HepG2 (cell line): ENCODE results near the gene FAM171A2. TPM values are rescaled to one million over a fixed set of nuclear protein-coding genes. Genes with fewer than 3 reads are reported as not detected.

Experiments used
- BRCA1 ChIP-seq: sonication (generic); formaldehyde crosslinking; IDR thresholded peaks from 2 replicates; pipeline ENCODE4 v1.4.0; 2020; ENCODE audit warnings: missing genetic modification reagents
- CENPBD1 ChIP-seq: sonication (generic); formaldehyde crosslinking; IDR thresholded peaks from 2 replicates; pipeline ENCODE4 v1.8.0; 2022; ENCODE audit warnings: missing genetic modification reagents, low read depth, mild to moderate bottlenecking, borderline replicate concordance
- DMAP1 ChIP-seq: IDR thresholded peaks from 2 replicates; pipeline ENCODE4 v1.6.1; 2016
- DNMT1 ChIP-seq: sonication (generic); formaldehyde crosslinking; IDR thresholded peaks from 2 replicates; pipeline ENCODE4 v1.5.1; 2020; ENCODE audit warnings: mild to moderate bottlenecking, missing genetic modification reagents
- EZH2 ChIP-seq: conservative IDR thresholded peaks from 2 replicates; pipeline ENCODE4 v1.6.1; 2012; ENCODE audit warnings: mild to moderate bottlenecking, low read depth, low read length, moderate library complexity
- FOXA3 ChIP-seq: IDR thresholded peaks from 2 replicates; pipeline ENCODE4 v1.6.1; 2016; ENCODE audit warnings: missing genetic modification reagents, missing compliant biosample characterization
- FOXJ3 ChIP-seq: sonication (generic); formaldehyde crosslinking; IDR thresholded peaks from 2 replicates; pipeline ENCODE4 v1.4.0; 2020; ENCODE audit warnings: missing genetic modification reagents, mild to moderate bottlenecking, borderline replicate concordance
- GZF1 ChIP-seq: sonication (generic); formaldehyde crosslinking; IDR thresholded peaks from 2 replicates; pipeline ENCODE4 v1.5.1; 2020; ENCODE audit warnings: mild to moderate bottlenecking, missing genetic modification reagents
- HCFC1 ChIP-seq: fragments of 150-350 bp; IDR thresholded peaks from 2 replicates; pipeline ENCODE4 v1.6.1; 2014; ENCODE audit warnings: low read depth, low read length
- HNRNPK ChIP-seq: fragments of 200-400 bp; formaldehyde crosslinking; IDR thresholded peaks from 2 replicates; pipeline ENCODE4 v1.6.1; 2018; ENCODE audit warnings: low read length, low read depth, moderate library complexity, mild to moderate bottlenecking; ENCODE audit not compliant: poor library complexity, severe bottlenecking
- MATR3 ChIP-seq: sonication (generic); formaldehyde crosslinking; IDR thresholded peaks from 2 replicates; pipeline ENCODE4 v1.4.0; 2020; ENCODE audit warnings: missing genetic modification reagents
- MXD4 ChIP-seq: IDR thresholded peaks from 2 replicates; pipeline ENCODE4 v1.6.1; 2016; ENCODE audit warnings: mild to moderate bottlenecking, missing biosample characterization, missing genetic modification reagents
- PTBP1 ChIP-seq: fragments of 200-400 bp; formaldehyde crosslinking; IDR thresholded peaks from 2 replicates; pipeline ENCODE4 v1.6.1; 2018; ENCODE audit warnings: low read length, low read depth; ENCODE audit not compliant: poor library complexity, severe bottlenecking
- SAFB2 ChIP-seq: sonication (generic); formaldehyde crosslinking; IDR thresholded peaks from 2 replicates; pipeline ENCODE4 v1.5.1; 2020; ENCODE audit warnings: missing genetic modification reagents, low read depth, mild to moderate bottlenecking, borderline replicate concordance
- TBX2 ChIP-seq: sonication (generic); formaldehyde crosslinking; IDR thresholded peaks from 2 replicates; pipeline ENCODE4 v1.5.0; 2020; ENCODE audit warnings: missing genetic modification reagents, mild to moderate bottlenecking, borderline replicate concordance
- ZBTB14 ChIP-seq: sonication (generic); formaldehyde crosslinking; IDR thresholded peaks from 2 replicates; pipeline ENCODE4 v1.4.0; 2020; ENCODE audit warnings: missing genetic modification reagents
- ZFP1 ChIP-seq: IDR thresholded peaks from 2 replicates; pipeline ENCODE4 v1.6.1; 2016
- ZFP82 ChIP-seq: sonication (generic); formaldehyde crosslinking; IDR thresholded peaks from 2 replicates; pipeline ENCODE4 v1.5.1; 2020; ENCODE audit warnings: mild to moderate bottlenecking, missing genetic modification reagents, borderline replicate concordance
- ZNF468 ChIP-seq: sonication (generic); formaldehyde crosslinking; IDR thresholded peaks from 2 replicates; pipeline ENCODE4 v1.8.0; 2022; ENCODE audit warnings: mild to moderate bottlenecking, moderate library complexity, missing genetic modification reagents
- ZNF547 ChIP-seq: sonication (generic); formaldehyde crosslinking; IDR thresholded peaks from 2 replicates; pipeline ENCODE4 v1.5.1; 2020; ENCODE audit warnings: mild to moderate bottlenecking, missing genetic modification reagents
- ZNF556 ChIP-seq: sonication (generic); formaldehyde crosslinking; IDR thresholded peaks from 2 replicates; pipeline ENCODE4 v1.4.0; 2020; ENCODE audit warnings: mild to moderate bottlenecking, missing genetic modification reagents, borderline replicate concordance
- ZNF564 ChIP-seq: sonication (generic); formaldehyde crosslinking; IDR thresholded peaks from 2 replicates; pipeline ENCODE4 v1.8.1; 2023; ENCODE audit warnings: mild to moderate bottlenecking, missing genetic modification reagents
- ZNF773 ChIP-seq: sonication (generic); formaldehyde crosslinking; IDR thresholded peaks from 2 replicates; pipeline ENCODE4 v1.4.0; 2020; ENCODE audit warnings: missing genetic modification reagents, borderline replicate concordance
- ZSCAN30 ChIP-seq: sonication (generic); formaldehyde crosslinking; IDR thresholded peaks from 2 replicates; pipeline ENCODE4 v1.5.0; 2020; ENCODE audit warnings: mild to moderate bottlenecking, missing genetic modification reagents
- polyA plus RNA-seq, 8 experiments: library from polyadenylated mRNA; depleted of rRNA in 3 of 8; stranded (reverse) in 7 of 8; unstranded in 1 of 8; fragments of >200 nt; fragmentation: Illumina TruSeq in 4 of 8; extraction: Trizol in 4 of 8; gene quantifications; 2 replicates each; pipeline versions ENCODE4 v1.2.1 to v1.2.3, GENCODE V29; 2011 to 2016; ENCODE audit warnings: low read depth in 4 of 8, missing spikeins in 1 of 8, mixed read lengths in 1 of 8; ENCODE audit not compliant: insufficient read depth in 1 of 8
- total RNA-seq, 5 experiments: library from RNA; depleted of rRNA; stranded (reverse); fragments of >200 nt; fragmentation: Illumina TruSeq; extraction: Trizol; gene quantifications; 2 replicates each; pipeline ENCODE4 v1.2.3, GENCODE V29; 2016; ENCODE audit warnings: low read depth in 1 of 5
- TF ChIP-seq, protein P1 (sequence below): sonication (generic); formaldehyde crosslinking; IDR thresholded peaks from 2 replicates; pipeline ENCODE4 v1.5.1; 2020; ENCODE audit warnings: missing genetic modification reagents, mild to moderate bottlenecking, borderline replicate concordance
- TF ChIP-seq, protein P2 (sequence below): IDR thresholded peaks from 2 replicates; pipeline ENCODE4 v1.6.1; 2016; ENCODE audit warnings: mild to moderate bottlenecking

Gene FAM171A2
- total and polyA plus RNA-seq, 2 of the 13 experiments (the other 11 are each of a cell fraction or from before 2014, with no cell fraction given): 1.8 to 3.6 TPM

DNA sequence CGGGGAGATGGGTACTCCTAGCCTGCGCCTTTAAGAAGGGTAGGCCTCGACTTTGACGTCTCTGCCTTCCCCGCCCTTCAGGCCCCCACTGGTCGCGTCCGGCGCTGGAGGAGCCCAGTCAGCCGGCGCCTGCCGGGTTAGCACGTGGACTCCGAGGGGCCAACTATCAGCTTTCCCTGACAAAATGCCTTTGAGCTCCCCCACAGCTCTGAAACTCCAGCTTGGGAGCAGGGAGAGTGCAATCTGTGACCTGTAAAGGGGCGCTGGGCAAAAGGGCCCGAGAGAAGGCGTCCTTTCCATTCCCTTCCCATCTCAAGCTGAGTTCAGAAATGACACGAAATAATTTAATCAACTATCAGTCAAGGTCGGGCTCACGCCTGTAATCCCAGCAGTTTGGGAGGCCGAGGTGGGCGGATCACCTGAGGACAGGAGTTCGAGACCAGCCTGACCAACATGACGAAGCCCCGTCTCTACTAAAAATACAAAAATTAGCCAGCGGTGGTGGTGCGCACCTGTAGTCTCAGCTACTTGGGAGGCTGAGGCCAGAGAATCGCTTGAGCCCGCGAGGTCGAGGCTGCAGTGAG, 36.7 kb downstream of the FAM171A2 start (continued):
- TF ChIP-seq, protein P1, sequence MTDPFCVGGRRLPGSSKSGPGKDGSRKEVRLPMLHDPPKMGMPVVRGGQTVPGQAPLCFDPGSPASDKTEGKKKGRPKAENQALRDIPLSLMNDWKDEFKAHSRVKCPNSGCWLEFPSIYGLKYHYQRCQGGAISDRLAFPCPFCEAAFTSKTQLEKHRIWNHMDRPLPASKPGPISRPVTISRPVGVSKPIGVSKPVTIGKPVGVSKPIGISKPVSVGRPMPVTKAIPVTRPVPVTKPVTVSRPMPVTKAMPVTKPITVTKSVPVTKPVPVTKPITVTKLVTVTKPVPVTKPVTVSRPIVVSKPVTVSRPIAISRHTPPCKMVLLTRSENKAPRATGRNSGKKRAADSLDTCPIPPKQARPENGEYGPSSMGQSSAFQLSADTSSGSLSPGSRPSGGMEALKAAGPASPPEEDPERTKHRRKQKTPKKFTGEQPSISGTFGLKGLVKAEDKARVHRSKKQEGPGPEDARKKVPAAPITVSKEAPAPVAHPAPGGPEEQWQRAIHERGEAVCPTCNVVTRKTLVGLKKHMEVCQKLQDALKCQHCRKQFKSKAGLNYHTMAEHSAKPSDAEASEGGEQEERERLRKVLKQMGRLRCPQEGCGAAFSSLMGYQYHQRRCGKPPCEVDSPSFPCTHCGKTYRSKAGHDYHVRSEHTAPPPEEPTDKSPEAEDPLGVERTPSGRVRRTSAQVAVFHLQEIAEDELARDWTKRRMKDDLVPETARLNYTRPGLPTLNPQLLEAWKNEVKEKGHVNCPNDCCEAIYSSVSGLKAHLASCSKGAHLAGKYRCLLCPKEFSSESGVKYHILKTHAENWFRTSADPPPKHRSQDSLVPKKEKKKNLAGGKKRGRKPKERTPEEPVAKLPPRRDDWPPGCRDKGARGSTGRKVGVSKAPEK (CRISPR knock-in tag): no peak
- no peak for TF ChIP-seq ZFP1
- peak; percentile 98 for TF ChIP-seq MXD4
- no peak for TF ChIP-seq FOXJ3 (CRISPR knock-in tag)
- no peak for TF ChIP-seq ZSCAN30 (CRISPR knock-in tag)
- TF ChIP-seq BRCA1: no peak
- peak; percentile 82; the same call in 1 of the 2 replicates for TF ChIP-seq TBX2 (CRISPR knock-in tag)
- TF ChIP-seq, protein P2, sequence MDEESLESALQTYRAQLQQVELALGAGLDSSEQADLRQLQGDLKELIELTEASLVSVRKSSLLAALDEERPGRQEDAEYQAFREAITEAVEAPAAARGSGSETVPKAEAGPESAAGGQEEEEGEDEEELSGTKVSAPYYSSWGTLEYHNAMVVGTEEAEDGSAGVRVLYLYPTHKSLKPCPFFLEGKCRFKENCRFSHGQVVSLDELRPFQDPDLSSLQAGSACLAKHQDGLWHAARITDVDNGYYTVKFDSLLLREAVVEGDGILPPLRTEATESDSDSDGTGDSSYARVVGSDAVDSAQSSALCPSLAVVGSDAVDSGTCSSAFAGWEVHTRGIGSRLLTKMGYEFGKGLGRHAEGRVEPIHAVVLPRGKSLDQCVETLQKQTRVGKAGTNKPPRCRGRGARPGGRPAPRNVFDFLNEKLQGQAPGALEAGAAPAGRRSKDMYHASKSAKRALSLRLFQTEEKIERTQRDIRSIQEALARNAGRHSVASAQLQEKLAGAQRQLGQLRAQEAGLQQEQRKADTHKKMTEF: peak; percentile 56; the same call in 1 of the 2 replicates
- TF ChIP-seq ZNF468 (CRISPR knock-in tag): no peak
- TF ChIP-seq ZBTB14 (CRISPR knock-in tag): peak; percentile 71
- no peak for TF ChIP-seq PTBP1
- TF ChIP-seq MATR3 (CRISPR knock-in tag): no peak
- peak; percentile 45; the same call in 1 of the 2 replicates for TF ChIP-seq HCFC1
- peak; percentile 34; the same call in 1 of the 2 replicates for TF ChIP-seq FOXA3 (CRISPR knock-in tag)
- TF ChIP-seq HNRNPK: no peak
- no peak for TF ChIP-seq DNMT1
- no peak for TF ChIP-seq GZF1 (CRISPR knock-in tag)
- TF ChIP-seq ZNF547 (CRISPR knock-in tag): peak; percentile 30; the same call in 1 of the 2 replicates
- TF ChIP-seq DMAP1 (CRISPR knock-in tag): peak; percentile 74; the same call in 1 of the 2 replicates
- no peak for TF ChIP-seq ZFP82 (CRISPR knock-in tag)
- TF ChIP-seq ZNF556 (CRISPR knock-in tag): 0 out of 2 replicates have a peak, but pooled peaks have one; percentile 31
- TF ChIP-seq ZNF773: no peak
- peak; percentile 29; the same call in 1 of the 2 replicates for TF ChIP-seq ZNF564 (CRISPR knock-in tag)
- TF ChIP-seq CENPBD1 (CRISPR knock-in tag): no peak
- no peak for TF ChIP-seq EZH2
- TF ChIP-seq SAFB2: no peak
